HG03175 (cell line): Measurements from ENCODE around the gene PRORP.
A peak's percentile ranks its signal among the peaks of the same experiment; 100 is the strongest.
"Not testable (repeated sequence)": the region's sequence is repeated elsewhere in the genome, so short reads cannot be mapped to it uniquely, and the experiment has no call there.

ENCODE experiments used
- ATAC-seq: cut with Tn5 transposase; IDR thresholded peaks from one replicate; pipeline ENCODE4 v1.9.1; 2021; ENCODE audit warnings: mild to moderate bottlenecking, moderate library complexity; ENCODE audit not compliant: unreplicated experiment

The PRORP gene

DNA sequence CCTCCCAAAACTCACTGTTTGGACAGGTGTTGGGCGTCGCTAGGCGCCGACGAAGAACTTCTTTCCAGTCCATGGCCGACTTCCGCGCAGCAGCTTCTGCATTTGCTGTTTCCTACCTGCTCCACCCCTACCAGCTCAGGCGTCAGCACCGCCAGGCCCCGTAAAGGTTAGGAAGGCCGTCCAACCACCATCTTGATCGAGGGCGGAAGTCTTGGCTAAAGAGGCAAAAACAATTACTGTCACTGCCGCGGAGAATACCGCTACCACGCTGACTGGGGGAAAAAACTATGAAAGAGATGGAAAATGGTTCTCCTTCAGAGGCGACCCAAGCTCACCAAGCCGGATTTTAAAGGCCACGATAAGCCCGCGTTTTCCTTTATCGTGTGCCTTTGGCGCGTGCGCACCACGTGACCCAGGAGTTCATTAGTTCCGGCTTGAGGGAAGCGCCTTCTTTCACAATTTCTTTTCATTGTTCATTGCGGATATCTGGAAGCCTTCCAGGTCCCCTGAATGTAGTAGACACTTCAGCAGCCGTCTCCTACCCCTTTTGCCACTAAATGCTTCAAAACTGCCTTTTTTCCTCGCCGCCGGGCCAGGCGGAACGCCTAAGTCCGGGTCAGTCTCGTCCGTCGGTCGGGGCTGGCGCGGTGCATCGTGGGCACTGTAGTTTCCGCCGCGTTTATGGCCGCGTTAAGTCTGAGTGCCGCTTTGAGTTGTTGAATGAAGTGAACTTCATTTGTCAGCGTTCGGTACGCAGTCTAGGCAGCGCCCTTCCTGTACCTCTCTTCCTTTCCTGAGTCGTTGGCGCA, at the start of gene PRORP, which contains the start of gene PPP2R3C:
Gene PRORP, plus strand, starts transcription at position 666 of the 809 bp plus-strand sequence. CDS start 694 bp downstream, outside the sequence.
Gene PPP2R3C, minus strand, starts transcription at position 104 of the 809 bp plus-strand sequence. Its CDS starts 31 bp downstream, at position 73.
- peak; percentile 87 for ATAC-seq

DNA sequence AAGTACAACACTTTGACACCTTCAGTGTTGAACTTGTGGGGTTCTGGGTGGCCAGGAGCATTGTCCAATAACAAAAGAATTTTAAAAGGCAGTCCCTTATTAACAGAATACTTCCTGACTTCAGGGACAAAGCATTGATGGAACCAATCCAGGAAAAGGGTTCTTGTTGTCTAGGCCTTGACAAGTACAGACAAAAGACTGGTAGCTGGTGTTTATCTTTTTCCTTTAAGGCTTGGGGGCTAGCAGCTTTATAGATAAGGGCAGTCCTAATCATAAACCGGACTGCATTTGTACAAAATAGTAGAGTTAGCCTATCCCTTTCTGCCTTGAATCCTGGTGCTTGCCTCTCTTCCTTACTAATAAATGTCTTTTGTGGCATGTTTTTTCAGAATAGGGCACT, 48.9 kb upstream of the PRORP start:
- no peak for ATAC-seq

DNA sequence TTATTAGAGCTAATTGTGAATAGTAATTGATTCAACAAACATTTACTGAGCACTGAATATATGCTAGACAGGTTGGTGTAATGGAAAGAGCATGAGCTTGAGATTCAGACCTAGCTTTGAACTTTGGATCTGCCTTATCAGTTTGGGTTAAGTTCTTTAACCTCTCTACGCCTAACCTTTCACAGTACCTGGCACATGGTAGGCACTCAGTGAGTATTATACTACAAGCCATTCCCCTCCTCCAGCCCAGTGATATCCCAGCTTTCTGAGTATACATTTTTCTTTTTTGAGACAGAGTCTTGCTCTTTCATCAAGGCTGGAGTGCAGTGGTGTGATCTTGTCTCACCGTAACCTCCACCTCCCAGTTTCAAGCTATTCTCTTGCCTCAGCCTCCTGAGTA, 44.3 kb upstream of the PRORP start:
- ATAC-seq, result no peak

DNA sequence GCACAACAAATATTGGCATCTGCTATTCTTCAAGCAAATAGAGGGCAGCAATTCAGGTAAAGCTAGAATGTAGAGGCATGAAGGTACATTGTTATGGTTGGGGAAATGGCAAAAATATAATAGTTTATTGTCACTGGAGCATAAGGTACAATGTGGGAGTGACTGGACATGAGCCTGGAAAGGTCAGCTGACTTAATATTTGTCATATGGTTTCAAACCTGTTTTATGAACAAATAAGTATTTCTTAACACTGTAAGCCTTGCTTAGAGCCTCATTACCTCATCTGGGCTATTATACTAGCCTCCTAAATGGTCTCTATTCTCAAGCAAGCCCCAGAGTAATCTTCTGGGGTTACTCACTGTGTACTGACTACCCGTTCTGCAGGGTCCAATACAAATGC, 42.6 kb upstream of the PRORP start:
- ATAC-seq, result no peak

DNA sequence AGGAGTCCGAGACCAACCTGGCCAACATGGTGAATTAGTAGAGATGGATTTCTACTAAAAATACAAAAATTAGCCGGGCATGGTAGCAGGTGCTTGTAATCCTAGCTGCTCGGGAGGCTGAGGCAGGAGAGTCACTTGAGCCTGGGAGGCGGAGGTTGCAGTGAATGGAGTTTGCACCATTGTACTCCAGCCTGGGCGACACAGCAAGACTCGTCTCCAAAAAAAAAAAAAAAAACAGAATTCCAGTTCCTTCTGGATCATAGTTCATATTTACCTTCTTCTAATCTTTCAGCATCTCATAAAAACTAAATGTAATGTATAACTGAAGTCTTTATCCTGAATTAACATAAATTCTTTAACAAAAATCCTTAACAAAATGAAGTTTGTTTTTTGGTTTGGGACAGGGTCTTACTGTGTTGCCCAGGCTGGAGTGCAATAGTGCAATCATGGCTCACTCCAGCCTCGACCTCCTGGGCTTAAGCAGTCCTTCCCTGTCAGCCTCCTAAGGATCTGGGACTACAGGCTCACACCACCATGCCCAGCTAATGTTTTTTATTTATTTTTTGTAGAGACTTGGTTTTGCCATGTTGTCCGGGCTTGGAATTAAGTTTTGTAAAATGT, 38.7 kb upstream of the PRORP start:
- no peak for ATAC-seq

DNA sequence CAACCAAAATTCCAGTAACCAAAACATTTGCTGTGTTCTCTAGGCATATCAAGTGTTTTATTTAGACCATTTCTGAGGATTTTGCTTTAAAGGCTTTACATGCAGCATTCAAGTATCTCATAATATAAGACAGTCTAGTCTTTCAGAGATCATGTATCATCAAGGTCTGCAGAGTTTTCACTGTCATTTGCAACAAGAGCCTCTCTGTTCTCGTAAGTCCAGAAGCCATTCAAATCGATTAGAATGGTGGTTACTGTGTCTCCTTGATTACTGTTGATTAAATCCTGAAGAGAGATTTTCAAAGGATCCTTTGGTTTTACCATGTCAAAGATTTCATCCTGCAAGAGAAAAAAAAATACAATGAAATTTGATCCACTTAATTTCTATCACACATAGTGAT, 36.9 kb upstream of the PRORP start:
- no peak for ATAC-seq

DNA sequence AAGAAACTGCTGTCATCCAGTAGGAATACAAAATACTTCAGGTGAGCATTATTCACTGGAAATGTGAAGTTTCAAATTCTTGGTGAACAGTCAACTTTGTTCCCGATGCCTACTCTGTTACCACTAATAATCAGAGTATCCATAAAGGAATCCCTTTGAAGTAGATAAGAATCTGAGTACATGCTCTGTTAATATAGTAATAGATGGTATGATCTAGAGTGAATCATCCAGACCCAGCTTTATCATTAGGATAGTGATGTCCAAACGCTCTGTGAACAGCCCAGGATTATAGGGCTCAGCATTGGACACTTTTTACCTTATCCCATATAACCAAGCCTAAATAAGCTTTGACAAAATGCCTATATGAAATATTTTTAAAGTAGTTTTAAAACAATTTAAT, 33.8 kb upstream of the PRORP start:
- no peak for ATAC-seq

DNA sequence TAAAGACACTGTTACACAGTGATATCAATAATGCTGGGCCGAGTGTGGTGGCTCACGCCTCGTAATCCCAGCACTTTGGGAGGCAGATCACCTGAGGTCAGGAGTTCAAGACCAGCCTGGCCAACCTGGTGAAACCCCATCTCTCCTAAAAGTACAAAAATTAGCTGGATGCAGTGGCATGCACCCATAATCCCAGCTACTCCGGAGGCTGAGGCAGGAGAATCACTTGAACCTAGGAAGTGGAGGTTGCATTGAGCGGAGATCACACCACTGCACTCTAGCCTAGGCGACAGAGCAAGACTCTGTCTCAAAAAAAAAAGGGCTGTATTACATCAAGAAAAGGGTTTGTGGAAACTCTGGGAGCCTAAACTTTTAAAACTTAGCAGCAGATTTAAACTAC, 27.7 kb upstream of the PRORP start:
- ATAC-seq, result not testable (repeated sequence)

DNA sequence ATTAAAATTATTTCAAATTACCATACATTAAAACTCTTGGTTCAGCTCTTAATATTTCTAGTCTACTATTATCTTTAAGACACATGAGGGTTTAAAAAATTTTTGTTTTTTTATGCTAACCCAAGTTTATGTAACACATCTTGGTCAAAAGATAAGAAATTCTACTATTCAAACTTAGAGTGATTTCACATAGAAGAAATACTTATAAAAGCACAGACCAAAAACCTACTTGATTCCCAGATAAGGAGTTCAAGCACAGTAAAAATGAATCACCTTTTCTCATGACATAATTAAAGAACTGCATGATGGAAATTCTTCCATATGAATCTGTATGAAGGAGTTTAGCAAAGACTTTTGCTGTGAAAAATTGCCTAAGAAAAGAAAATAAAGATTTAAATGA, 14.5 kb upstream of the PRORP start:
- ATAC-seq, result no peak

DNA sequence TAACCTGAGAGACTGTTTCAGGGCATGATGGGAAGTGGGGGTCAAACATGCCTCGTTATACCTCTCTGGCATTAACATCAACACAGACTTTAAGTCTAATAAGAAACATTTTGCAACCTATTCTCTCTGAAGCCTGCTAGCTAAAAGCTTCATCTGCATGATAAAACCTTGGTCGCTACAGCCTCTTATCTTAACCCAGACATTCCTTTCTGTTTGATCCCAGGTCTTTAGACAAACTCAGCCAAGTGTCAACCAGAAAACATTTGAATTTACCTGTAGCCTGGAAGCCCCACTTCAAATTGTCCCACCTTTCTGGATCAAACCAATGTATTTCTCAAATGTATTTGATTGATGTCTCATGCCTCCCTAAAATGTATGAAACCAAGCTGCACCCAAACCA, 9.7 kb upstream of the PRORP start:
- no peak for ATAC-seq

DNA sequence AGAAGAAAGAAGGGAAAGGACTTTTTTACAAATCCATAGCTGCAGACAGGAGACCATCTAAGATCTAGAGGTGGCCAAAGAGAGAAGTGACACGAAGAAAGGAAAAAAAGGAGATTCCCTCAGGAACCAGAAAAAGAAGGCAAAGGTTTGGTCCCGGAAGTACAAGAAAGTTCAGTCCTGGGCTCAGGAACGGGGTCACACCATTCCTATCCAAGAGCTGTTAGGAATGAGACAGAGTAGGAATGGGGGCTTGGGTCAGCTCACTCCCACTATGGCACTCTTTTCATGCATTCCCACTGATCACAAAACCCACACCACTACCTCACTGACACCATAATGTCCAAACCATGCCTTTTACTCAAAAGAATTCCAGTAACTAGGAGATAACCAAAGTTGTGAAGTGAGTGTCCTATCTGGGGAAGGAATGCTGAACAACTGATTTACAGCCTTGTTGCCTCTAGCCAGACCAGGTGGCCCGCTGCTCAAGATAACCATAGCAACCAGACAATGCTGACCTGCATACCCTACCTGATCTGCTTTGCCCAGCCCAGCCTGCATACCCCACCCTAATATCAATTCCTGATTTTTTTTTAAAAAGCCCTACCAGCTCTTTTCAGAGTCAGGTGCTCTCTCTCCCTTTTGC, 8.9 kb upstream of the PRORP start:
- ATAC-seq, result no peak

DNA sequence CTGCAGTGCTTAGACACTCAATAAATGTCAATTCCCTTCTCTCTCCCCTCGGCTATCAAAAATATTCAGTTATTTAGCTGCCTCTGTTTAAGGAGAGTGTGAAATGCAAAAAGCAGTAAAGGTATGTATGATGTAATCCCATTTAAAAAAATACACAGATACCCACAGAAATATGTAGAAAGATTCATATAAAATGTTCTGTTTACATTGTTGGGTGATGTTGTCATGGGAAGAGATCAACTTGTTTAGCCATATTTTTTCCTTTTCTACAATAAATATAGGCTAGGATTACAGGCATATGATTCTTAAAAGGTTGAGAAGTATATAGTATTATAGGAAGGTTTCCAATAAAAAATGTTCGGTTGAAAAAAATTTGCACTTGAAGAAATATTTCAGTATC, 8.3 kb upstream of the PRORP start:
- ATAC-seq, result no peak

DNA sequence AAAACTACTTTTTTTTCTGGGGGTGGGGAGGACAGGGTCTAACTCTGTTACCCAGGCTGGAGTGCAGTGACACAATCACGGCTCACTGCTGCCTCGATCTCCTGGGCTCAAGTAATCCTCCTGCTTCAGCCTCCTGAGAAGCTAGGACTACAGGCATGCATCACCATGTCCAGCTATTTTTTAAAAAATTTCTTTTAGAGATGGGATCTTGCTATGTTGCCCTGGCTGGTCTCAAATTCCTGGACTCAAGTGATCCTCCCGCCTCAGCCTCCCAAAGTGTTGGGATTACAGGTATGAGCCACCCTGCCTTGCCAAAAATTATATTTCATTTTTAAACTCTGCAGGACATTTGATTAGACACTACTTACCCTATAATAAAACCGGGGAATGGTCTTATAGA, 6.1 kb upstream of the PRORP start:
- no peak for ATAC-seq

DNA sequence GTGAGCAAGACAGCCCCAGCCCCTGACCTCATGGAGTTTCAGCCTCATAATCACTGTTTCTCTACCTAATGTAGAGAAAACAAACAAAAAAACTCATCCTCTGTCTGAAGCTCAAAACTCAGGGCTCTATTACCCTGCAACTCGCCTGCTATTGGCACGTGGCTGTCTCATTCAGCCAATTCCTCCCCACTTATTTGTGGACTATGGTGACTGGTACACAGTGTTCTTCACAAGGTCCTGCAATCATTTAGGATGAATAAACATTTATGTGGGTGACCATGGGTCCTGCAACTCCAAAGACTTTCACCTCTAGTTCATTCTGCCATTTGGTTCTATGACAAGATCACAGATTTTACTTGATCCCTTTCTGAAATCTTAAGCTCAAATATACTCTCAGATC, 5.2 kb upstream of the PRORP start:
- ATAC-seq, result no peak

DNA sequence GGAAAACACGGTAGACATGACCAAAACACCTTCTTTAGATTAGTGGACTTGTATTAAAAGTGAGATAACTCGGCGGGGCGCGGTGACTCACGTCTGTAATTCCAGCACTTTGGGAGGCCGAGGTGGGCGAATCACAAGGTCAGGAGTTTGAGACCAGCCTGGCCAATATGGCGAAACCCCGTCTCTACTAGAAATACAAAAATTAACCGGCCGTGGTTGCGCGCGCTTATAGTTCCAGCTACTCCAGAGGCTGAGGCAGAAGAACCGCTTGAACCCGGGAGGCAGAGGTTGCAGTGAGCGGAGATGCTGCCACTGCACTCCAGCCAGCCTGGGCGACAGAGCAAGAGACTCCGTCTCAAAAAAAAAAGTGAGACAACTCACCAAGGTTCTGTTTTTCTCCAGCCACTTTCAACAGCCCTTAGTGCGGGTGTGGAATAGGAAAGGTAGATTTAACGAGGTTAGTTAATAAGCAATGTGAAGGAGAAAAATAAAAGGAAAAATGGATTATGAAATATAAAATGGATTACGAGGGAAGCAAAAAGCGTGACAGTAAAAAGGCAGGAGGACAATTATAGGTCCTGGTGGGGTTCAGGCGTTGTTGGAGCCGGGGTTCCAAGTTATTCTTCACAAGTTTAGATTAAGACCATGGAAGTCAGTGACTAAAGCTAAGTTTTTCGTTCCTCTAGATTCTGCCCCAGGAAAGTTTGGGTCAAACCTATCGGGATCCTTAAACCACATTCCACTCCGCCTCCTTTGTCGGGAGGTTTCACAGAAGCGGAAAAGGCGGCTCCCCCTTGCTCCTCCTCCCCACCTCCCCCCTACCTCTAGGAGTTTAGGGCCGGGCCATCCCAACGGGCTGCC, 1.1 kb upstream of the PRORP start:
- no peak for ATAC-seq

DNA sequence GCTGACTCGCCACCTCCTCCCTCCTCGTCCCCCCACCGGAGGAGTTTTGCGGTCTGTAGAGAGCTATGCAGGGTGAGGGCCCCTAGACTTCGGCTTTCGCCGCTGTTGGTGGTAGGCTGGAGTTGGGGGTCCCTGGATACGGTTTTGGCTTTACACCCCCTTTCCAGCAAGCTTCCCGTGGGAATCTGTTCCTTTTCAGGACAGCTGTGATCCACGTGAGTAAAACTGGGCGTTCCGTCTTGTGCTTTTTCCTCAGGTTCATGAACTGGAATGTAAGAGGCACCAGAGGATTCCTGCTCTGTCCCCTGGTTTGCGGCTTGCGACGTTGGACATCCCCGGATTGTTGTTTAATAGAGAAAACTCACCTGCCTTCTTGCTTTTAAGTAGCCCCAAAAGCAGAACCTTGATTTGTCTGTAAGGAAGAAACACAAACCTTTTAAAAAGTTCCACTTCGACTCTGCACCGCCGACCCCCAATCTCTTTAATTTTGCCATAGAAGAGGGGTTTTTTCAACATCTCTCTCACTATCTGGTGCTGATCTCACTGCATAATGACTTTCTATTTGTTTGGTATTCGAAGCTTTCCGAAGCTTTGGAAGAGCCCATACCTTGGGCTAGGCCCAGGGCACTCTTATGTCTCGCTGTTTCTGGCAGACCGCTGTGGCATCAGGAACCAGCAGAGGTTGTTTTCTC, 490 bp downstream of the PRORP start:
- ATAC-seq, result no peak

DNA sequence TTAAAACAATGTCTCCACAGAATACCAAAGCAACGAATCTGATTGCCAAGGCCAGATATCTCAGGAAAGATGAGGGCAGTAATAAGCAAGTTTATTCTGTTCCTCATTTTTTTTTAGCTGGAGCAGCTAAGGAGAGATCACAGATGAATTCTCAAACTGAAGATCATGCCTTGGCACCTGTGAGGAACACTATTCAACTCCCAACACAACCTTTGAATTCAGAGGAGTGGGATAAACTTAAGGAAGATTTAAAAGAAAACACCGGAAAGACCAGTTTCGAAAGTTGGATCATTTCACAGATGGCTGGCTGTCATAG, 994 bp downstream of the PRORP start:
- ATAC-seq, result no peak

DNA sequence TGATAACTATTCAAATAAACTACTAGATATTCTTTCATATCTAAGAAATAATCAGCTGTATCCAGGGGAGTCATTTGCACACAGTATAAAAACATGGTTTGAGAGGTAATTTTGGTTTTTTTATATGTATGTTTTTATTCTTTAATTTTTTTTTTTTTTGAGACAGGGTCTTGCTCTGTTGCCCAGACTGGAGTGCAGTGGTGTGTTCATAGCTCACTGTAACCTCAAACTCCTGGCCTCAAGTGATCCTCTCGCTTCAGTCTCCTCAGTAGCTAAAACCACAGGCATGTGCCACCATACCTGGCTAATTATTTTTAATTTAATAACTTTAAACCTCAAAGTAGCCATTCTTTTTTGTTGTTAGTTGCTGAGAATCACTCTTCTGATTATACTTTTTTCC, 1.8 kb downstream of the PRORP start:
- ATAC-seq, result no peak

DNA sequence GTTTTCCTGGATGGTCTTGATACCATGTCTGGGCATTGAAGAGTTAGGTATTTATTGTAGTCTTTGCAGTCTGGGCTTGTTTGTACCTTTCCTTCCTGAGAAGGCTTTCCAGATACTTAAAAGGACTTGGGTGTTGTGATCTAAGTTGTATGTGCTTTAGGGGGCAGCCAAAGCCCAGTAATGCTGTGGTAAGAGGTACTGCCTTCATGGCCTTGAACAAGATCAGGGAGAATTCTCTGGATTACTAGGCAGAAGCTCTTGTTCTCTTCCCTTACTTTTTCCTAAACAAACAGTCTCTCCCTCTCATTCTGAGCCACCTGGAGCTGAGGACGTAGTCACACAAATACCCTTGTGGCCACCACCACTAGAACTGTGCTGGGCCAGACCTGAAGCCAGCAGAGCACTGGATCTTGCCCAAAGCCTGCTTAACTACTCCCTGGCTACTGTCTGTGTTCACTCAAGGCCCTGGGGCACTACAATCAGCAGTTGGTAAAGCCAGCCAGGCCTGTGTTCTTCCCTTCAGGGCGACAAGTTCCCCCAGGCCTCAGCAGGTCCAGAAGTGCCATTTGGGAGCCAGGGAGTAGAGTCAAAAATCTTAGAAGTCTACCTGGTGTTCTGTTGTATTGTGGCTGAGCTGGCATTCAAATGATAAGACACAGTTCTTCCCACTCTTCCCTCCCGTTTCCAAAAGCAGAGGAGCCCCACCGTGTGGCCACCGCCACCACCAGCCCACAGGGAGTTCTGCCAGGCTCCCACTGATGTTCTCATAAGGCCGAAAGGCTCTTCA, 11.4 kb downstream of the PRORP start:
- ATAC-seq, result no peak
